HG03558 (cell line): Measurements from ENCODE around the gene MACROD2.
"Not testable (repeated sequence)": the region's sequence is repeated elsewhere in the genome, so short reads cannot be mapped to it uniquely, and the experiment has no call there.

Source experiments
- ATAC-seq: cut with Tn5 transposase; IDR thresholded peaks from one replicate; pipeline ENCODE4 v1.9.1; 2021; ENCODE audit warnings: moderate number of reproducible peaks; ENCODE audit not compliant: unreplicated experiment; ENCODE audit errors: extremely low read depth

MACROD2 gene

GRCh38 chr20:15930311-15931305, 1935.3 kb downstream of the MACROD2 start:
- no peak for ATAC-seq

GRCh38 chr20:15931897-15932296, 1936.6 kb downstream of the MACROD2 start:
- ATAC-seq, result no peak

GRCh38 chr20:15937179-15937578, 1941.9 kb downstream of the MACROD2 start:
- ATAC-seq, result peak; percentile 62

GRCh38 chr20:15938847-15939246, 1943.5 kb downstream of the MACROD2 start:
- no peak for ATAC-seq

GRCh38 chr20:15940127-15940526, 1944.8 kb downstream of the MACROD2 start:
- no peak for ATAC-seq

- ATAC-seq, result no peak
Measured at GRCh38 chr20:15942130-15942529, 1946.8 kb downstream of the MACROD2 start.

- no peak for ATAC-seq
Measured at GRCh38 chr20:15945289-15945688, 1950.0 kb downstream of the MACROD2 start.

GRCh38 chr20:15949391-15949790, 1954.1 kb downstream of the MACROD2 start:
- no peak for ATAC-seq

- ATAC-seq, result no peak
Measured at GRCh38 chr20:15951658-15952057, 1956.3 kb downstream of the MACROD2 start.

- ATAC-seq, result no peak
Measured at GRCh38 chr20:15958142-15958541, 1962.8 kb downstream of the MACROD2 start.

- no peak for ATAC-seq
Measured at GRCh38 chr20:15965165-15965564, 1969.8 kb downstream of the MACROD2 start.

- no peak for ATAC-seq
Measured at GRCh38 chr20:15967334-15967733, 1972.0 kb downstream of the MACROD2 start.

GRCh38 chr20:15976047-15976736, 1980.9 kb downstream of the MACROD2 start:
- ATAC-seq, result no peak

GRCh38 chr20:15977026-15977425, 1981.7 kb downstream of the MACROD2 start:
- ATAC-seq, result no peak

GRCh38 chr20:15977758-15978157, 1982.4 kb downstream of the MACROD2 start:
- ATAC-seq, result no peak

- not testable (repeated sequence) for ATAC-seq
Measured at GRCh38 chr20:15985494-15986368, 1990.4 kb downstream of the MACROD2 start.

- peak; percentile 92 for ATAC-seq
Measured at GRCh38 chr20:15986690-15987089, 1991.4 kb downstream of the MACROD2 start.

GRCh38 chr20:15991279-15991678, 1996.0 kb downstream of the MACROD2 start:
- ATAC-seq, result no peak

- ATAC-seq, result no peak
Measured at GRCh38 chr20:15992564-15992963, 1997.2 kb downstream of the MACROD2 start.

GRCh38 chr20:16000112-16000511, 2004.8 kb downstream of the MACROD2 start:
- ATAC-seq, result no peak
